Spleen (tissue), 11 donors: ENCODE measurements around the gene HOXA7. TPM values are rescaled to one million over a fixed set of nuclear protein-coding genes. Genes with fewer than 3 reads are reported as not detected.

Experiments
- DNase-seq: peaks from one replicate; pipeline ENCODE4 v3.0.0-alpha.2; 2020
- H3K27ac ChIP-seq, 8 donors: fragments of 200-600 bp; sonication (generic) in 7 of 8; 1 replicate in 4 of 8; 2 replicates in 4 of 8; pipeline versions ENCODE4 v1.5.0 to v1.8.0; 2016 to 2021; ENCODE audit warnings: inconsistent platforms in 4 of 8, mild to moderate bottlenecking in 4 of 8, moderate library complexity in 1 of 8
- H3K27me3 ChIP-seq, 7 donors: fragments of 200-600 bp; sonication (generic) in 6 of 7; replicated peaks in 1 of 7; 1 replicate in 4 of 7; 2 replicates in 3 of 7; pipeline versions ENCODE4 v1.5.0 to v1.8.0; 2016 to 2021; ENCODE audit warnings: inconsistent platforms in 3 of 7, mild to moderate bottlenecking in 1 of 7
- H3K36me3 ChIP-seq, 6 donors: fragments of 200-600 bp; sonication (generic) in 5 of 6; 1 replicate in 4 of 6; 2 replicates in 2 of 6; pipeline versions ENCODE4 v1.5.0 to v1.8.0; 2016 to 2021; ENCODE audit warnings: inconsistent platforms in 2 of 6
- H3K4me1 ChIP-seq, 6 donors: fragments of 200-600 bp; sonication (generic) in 5 of 6; 1 replicate in 3 of 6; 2 replicates in 3 of 6; pipeline versions ENCODE4 v1.5.0 to v1.8.0; 2016 to 2021; ENCODE audit warnings: inconsistent platforms in 3 of 6
- H3K4me3 ChIP-seq, 8 donors: fragments of 200-600 bp; sonication (generic) in 7 of 8; 1 replicate in 4 of 8; 2 replicates in 4 of 8; pipeline versions ENCODE4 v1.5.0 to v1.8.0; 2016 to 2021; ENCODE audit warnings: inconsistent platforms in 4 of 8, mild to moderate bottlenecking in 4 of 8, moderate library complexity in 2 of 8
- H3K9me3 ChIP-seq, 8 donors: fragments of 200-600 bp; sonication (generic) in 7 of 8; 1 replicate in 4 of 8; 2 replicates in 4 of 8; pipeline versions ENCODE4 v1.5.0 to v1.8.0; 2016 to 2021; ENCODE audit warnings: inconsistent platforms in 4 of 8
- CTCF ChIP-seq, 11 experiments: fragments of 200-600 bp in 7 of 11; fragments of 450-650 bp in 4 of 11; sonication (generic) in 4 of 11; IDR thresholded peaks in 8 of 11; conservative IDR thresholded peaks in 3 of 11; 1 replicate in 7 of 11; 2 replicates in 4 of 11; pipeline versions ENCODE4 v1.4.0 to v1.8.0; 2016 to 2021; ENCODE audit warnings: antibody characterized with exemption in 11 of 11, inconsistent platforms in 4 of 11, mild to moderate bottlenecking in 1 of 11
- POLR2A ChIP-seq, 3 donors: fragments of 450-650 bp; IDR thresholded peaks; one replicate each; pipeline ENCODE4 v1.5.1; 2017; ENCODE audit warnings: antibody characterized with exemption in 3 of 3, mild to moderate bottlenecking in 1 of 3
- POLR2AphosphoS5 ChIP-seq, 3 donors: sonication (generic); formaldehyde crosslinking; IDR thresholded peaks; one replicate each; pipeline ENCODE4 v1.5.1; 2017; ENCODE audit warnings: antibody characterized with exemption in 3 of 3
- WGBS, 5 donors: extraction: QIAGEN DNeasy Blood & Tissue Kit in 3 of 5; methylation state at CpG; one replicate each; pipeline versions ENCODE4 v1.1.5 to v1.1.7; 2013 to 2018; 5-methylcytosine and 5-hydroxymethylcytosine counted together
- intact Hi-C: fragments of 100-400 bp; cut with DNase I; formaldehyde crosslinking; loops from one replicate; pipeline ENCODE4 v1.15.0; 2023; ENCODE audit warnings: low total_unique reads
- polyA plus RNA-seq, 3 donors: library from polyadenylated mRNA; stranded (reverse); fragments of 200-250 nt; gene quantifications; one replicate each; pipeline ENCODE4 v1.2.1, GENCODE V29; 2013
- total RNA-seq, 7 donors: library from RNA; depleted of rRNA in 3 of 7; stranded (reverse); fragments of >200 nt in 3 of 7; fragmentation: NEBNext Ultra II Directional in 4 of 7; extraction: Animal tissue kit (Norgen Biotek cat#: 25700) in 4 of 7; gene quantifications; one replicate each; pipeline versions ENCODE4 v1.1.0 to v1.2.1, GENCODE V29; 2016 to 2021
- donor health status: healthy with polysubstance abuse.
- donor health status: DM: no; HTN: no; CAD: no; lungs with moderate emphysema.
- donor health status: DM: no; HTN: no; CAD: no.
- donor health status: Bipolar disorder and iron deficiency.
- donor health status: healthy.
- donor health status: DM: no; HTN: no; CAD: no.
- donor health status: DM: yes; HTN: yes; CAD: no.

Gene HOXA7
- total and polyA plus RNA-seq, 10 donors: 0.55 to 8.0 (median 2.4) TPM

- TF ChIP-seq POLR2AphosphoS5 (IDR thresholded peaks at IDR 0.05) (no peak), POLR2A (IDR thresholded peaks at IDR 0.05) (no peak), CTCF (IDR thresholded peaks at IDR 0.05 in 8 of 11, conservative IDR thresholded peaks at IDR 0.05 in 3 of 11) (no peak)
- H3K4me1 ChIP-seq: peaks cover 0 to 42% (median 15%) of the 10 kb centered on the region in 6 donors
- peaks cover 0 to 61% (median 2%) of the 10 kb centered on the region in 7 donors for H3K27me3 ChIP-seq
- intact Hi-C loops: no loop called here
- WGBS, 5 donors: 79 to 93% (median 91%) methylated on average over 11 of the region's 11 CpGs
- no peak for DNase-seq
- no peaks in the 10 kb centered on the region for H3K9me3 ChIP-seq
- H3K36me3 ChIP-seq: no peaks in the 10 kb centered on the region
- peak overlapping the region in 3 of 8 donors; percentile 35 to 57 (median 43) for H3K27ac ChIP-seq
- no peak overlapping the region for H3K4me3 ChIP-seq
Observed at GRCh38 chr7:27138985-27139333, 17.5 kb downstream of the HOXA7 start.

GRCh38 chr7:27138472-27138871 lies 18.0 kb downstream of the HOXA7 start:
- intact Hi-C loops: no loop called here
- DNase-seq: no peak
- no peak overlapping the region for H3K4me3 ChIP-seq
- H3K27me3 ChIP-seq: peaks cover 0 to 56% (median 0%) of the 10 kb centered on the region in 7 donors
- H3K9me3 ChIP-seq: no peaks in the 10 kb centered on the region
- WGBS, 5 donors: 90 to 100% (median 94%) methylated on average over 1 of the region's 1 CpG
- H3K27ac ChIP-seq: peak overlapping the region in 1 of 8 donors; percentile 57
- H3K4me1 ChIP-seq: peaks cover 0 to 39% (median 16%) of the 10 kb centered on the region in 6 donors
- no peak for TF ChIP-seq POLR2AphosphoS5 (IDR thresholded peaks at IDR 0.05)
- TF ChIP-seq CTCF (IDR thresholded peaks at IDR 0.05 in 8 of 11, conservative IDR thresholded peaks at IDR 0.05 in 3 of 11): no peak
- no peak for TF ChIP-seq POLR2A (IDR thresholded peaks at IDR 0.05)
- H3K36me3 ChIP-seq: no peaks in the 10 kb centered on the region

GRCh38 chr7:27137640-27138315 lies 18.7 kb downstream of the HOXA7 start:
- no peak overlapping the region for H3K4me3 ChIP-seq
- H3K4me1 ChIP-seq: peaks cover 0 to 39% (median 16%) of the 10 kb centered on the region in 6 donors
- DNase-seq: no peak
- peaks cover 0 to 49% (median 0%) of the 10 kb centered on the region in 7 donors for H3K27me3 ChIP-seq
- H3K27ac ChIP-seq: no peak overlapping the region
- intact Hi-C loops: no loop called here
- H3K9me3 ChIP-seq: no peaks in the 10 kb centered on the region
- no peaks in the 10 kb centered on the region for H3K36me3 ChIP-seq
- WGBS, 5 donors: 90 to 96% (median 90%) methylated on average over 2 of the region's 2 CpGs
- TF ChIP-seq POLR2AphosphoS5 (IDR thresholded peaks at IDR 0.05): no peak
- TF ChIP-seq CTCF (IDR thresholded peaks at IDR 0.05 in 8 of 11, conservative IDR thresholded peaks at IDR 0.05 in 3 of 11): no peak
- no peak for TF ChIP-seq POLR2A (IDR thresholded peaks at IDR 0.05)

- no peak for DNase-seq
- intact Hi-C loops: no loop called here
- TF ChIP-seq POLR2A (IDR thresholded peaks at IDR 0.05): no peak
- no peak for TF ChIP-seq CTCF (IDR thresholded peaks at IDR 0.05 in 8 of 11, conservative IDR thresholded peaks at IDR 0.05 in 3 of 11)
- peaks cover 0 to 41% (median 16%) of the 10 kb centered on the region in 6 donors for H3K4me1 ChIP-seq
- H3K36me3 ChIP-seq: no peaks in the 10 kb centered on the region
- no peak overlapping the region for H3K4me3 ChIP-seq
- 18 to 33% (median 28%) methylated on average over 2 of the region's 2 CpGs for WGBS, 5 donors
- no peaks in the 10 kb centered on the region for H3K9me3 ChIP-seq
- no peak overlapping the region for H3K27ac ChIP-seq
- peaks cover 0 to 42% (median 0%) of the 10 kb centered on the region in 7 donors for H3K27me3 ChIP-seq
Observed at GRCh38 chr7:27134392-27134791, 22.1 kb downstream of the HOXA7 start.
